ENCODE data around the gene NUDT16L1.

The NUDT16L1 gene

GRCh38 chr16:4684058-4684715 is 9.2 kb upstream of the NUDT16L1 start:
- DNase-seq (ENCODE audit: low read depth) = no peak
- H3K4me3 ChIP-seq (ENCODE audit: low read depth, low read length) = no peak overlapping the region
- TF ChIP-seq POLR2A (IDR thresholded peaks at IDR 0.05; ENCODE audit: extremely low read depth, insufficient read length) (no peak), MYC (IDR thresholded peaks at IDR 0.05; ENCODE audit: low read depth, low read length) (no peak), MAX (IDR thresholded peaks at IDR 0.05; ENCODE audit: low read depth, low read length) (no peak), CTCF (IDR thresholded peaks at IDR 0.05; ENCODE audit: low read depth, low read length) (no peak)

GRCh38 chr16:4684763-4685162 is 8.6 kb upstream of the NUDT16L1 start:
- no peak for DNase-seq (ENCODE audit: low read depth)

GRCh38 chr16:4685292-4685691 is 8.1 kb upstream of the NUDT16L1 start:
- no peak for DNase-seq (ENCODE audit: low read depth)
- no peak overlapping the region for H3K4me3 ChIP-seq (ENCODE audit: low read depth, low read length)
- TF ChIP-seq MYC (IDR thresholded peaks at IDR 0.05; ENCODE audit: low read depth, low read length) = no peak
- TF ChIP-seq CTCF (IDR thresholded peaks at IDR 0.05; ENCODE audit: low read depth, low read length) = no peak
- TF ChIP-seq MAX (IDR thresholded peaks at IDR 0.05; ENCODE audit: low read depth, low read length) = no peak
- TF ChIP-seq POLR2A (IDR thresholded peaks at IDR 0.05; ENCODE audit: extremely low read depth, insufficient read length) = no peak

More at GRCh38 chr16:4684763-4685162, 8.6 kb upstream of the NUDT16L1 start:
- TF ChIP-seq MYC (IDR thresholded peaks at IDR 0.05; ENCODE audit: low read depth, low read length) (no peak), MAX (IDR thresholded peaks at IDR 0.05; ENCODE audit: low read depth, low read length) (no peak), CTCF (IDR thresholded peaks at IDR 0.05; ENCODE audit: low read depth, low read length) (no peak), POLR2A (IDR thresholded peaks at IDR 0.05; ENCODE audit: extremely low read depth, insufficient read length) (no peak)
- H3K4me3 ChIP-seq (ENCODE audit: low read depth, low read length) = no peak overlapping the region

- no peak for DNase-seq (ENCODE audit: low read depth)
- TF ChIP-seq CTCF (IDR thresholded peaks at IDR 0.05; ENCODE audit: low read depth, low read length) = no peak
- TF ChIP-seq MAX (IDR thresholded peaks at IDR 0.05; ENCODE audit: low read depth, low read length) = no peak
- TF ChIP-seq POLR2A (IDR thresholded peaks at IDR 0.05; ENCODE audit: extremely low read depth, insufficient read length) = no peak
- TF ChIP-seq MYC (IDR thresholded peaks at IDR 0.05; ENCODE audit: low read depth, low read length) = no peak
- no peak overlapping the region for H3K4me3 ChIP-seq (ENCODE audit: low read depth, low read length)
Measured at GRCh38 chr16:4685776-4686496, 7.4 kb upstream of the NUDT16L1 start.

- no peak overlapping the region for H3K4me3 ChIP-seq (ENCODE audit: low read depth, low read length)
- DNase-seq (ENCODE audit: low read depth) = no peak
- TF ChIP-seq MAX (IDR thresholded peaks at IDR 0.05; ENCODE audit: low read depth, low read length) (no peak), CTCF (IDR thresholded peaks at IDR 0.05; ENCODE audit: low read depth, low read length) (no peak), MYC (IDR thresholded peaks at IDR 0.05; ENCODE audit: low read depth, low read length) (no peak), POLR2A (IDR thresholded peaks at IDR 0.05; ENCODE audit: extremely low read depth, insufficient read length) (no peak)
Measured at GRCh38 chr16:4686497-4687210, 6.7 kb upstream of the NUDT16L1 start.
